ENCODE results near the gene RNF220.
"Not testable (repeated sequence)": the region's sequence is repeated elsewhere in the genome, so short reads cannot be mapped to it uniquely, and the experiment has no call there.

The RNF220 gene

DNA sequence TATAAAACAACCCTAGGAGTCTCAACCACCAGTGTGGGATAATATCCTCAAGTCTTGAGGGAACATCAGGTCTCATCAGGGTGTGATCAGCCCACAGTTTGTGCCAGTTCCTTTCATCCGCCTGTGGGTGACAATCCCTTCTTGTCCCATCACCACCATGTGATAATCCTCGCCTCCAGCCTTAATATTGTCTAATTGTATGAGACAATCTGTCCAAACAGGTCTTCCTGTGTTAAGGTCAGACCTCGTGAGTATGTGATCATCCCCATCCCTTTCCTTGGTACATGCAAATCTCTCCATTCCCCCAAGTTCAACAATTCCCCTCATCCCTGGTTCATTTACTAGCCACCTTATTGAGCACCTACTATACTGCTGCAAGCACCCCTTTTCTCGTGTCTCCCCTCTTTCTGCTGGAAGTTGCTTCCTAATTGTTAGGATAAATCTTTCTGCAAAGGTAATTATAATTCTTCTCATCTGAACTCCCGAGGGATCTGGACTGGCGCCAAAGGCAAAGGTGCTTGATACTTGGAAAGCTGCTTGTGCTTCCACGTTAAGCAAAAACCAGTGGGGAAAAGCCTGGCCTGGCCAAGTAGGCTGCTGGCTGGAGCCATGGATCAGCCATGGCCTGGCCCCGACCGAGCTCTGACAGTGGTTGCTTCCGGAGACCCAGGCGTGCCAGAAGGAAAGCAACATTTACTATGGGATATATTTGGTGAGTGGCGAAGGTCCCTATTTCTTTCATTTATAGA lies 92.5 kb downstream of the RNF220 start:
- DNase-seq: no peak

DNA sequence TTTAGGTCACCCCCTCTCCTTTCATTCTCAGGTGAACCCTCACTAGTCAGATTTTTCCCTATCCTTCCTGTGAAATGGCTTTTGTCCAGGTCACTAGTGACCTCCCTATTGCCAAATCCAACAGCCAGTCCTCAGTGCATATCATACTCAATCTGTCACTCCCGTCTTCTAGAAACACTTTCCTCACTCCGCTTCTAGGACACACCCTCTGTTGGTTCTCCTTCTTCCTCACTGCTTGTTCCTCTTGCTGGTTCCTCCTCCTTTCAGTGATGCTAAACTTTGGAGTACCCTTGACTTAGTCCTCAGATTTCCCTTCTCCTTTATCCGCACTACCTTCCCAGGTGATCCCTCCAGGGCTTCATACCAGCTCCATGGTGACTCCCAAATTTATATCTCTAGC lies 94.3 kb downstream of the RNF220 start:
- no peak for DNase-seq

- no peak for DNase-seq
Observed at GRCh38 chr1:44500181-44501046, 95.4 kb downstream of the RNF220 start.

DNA sequence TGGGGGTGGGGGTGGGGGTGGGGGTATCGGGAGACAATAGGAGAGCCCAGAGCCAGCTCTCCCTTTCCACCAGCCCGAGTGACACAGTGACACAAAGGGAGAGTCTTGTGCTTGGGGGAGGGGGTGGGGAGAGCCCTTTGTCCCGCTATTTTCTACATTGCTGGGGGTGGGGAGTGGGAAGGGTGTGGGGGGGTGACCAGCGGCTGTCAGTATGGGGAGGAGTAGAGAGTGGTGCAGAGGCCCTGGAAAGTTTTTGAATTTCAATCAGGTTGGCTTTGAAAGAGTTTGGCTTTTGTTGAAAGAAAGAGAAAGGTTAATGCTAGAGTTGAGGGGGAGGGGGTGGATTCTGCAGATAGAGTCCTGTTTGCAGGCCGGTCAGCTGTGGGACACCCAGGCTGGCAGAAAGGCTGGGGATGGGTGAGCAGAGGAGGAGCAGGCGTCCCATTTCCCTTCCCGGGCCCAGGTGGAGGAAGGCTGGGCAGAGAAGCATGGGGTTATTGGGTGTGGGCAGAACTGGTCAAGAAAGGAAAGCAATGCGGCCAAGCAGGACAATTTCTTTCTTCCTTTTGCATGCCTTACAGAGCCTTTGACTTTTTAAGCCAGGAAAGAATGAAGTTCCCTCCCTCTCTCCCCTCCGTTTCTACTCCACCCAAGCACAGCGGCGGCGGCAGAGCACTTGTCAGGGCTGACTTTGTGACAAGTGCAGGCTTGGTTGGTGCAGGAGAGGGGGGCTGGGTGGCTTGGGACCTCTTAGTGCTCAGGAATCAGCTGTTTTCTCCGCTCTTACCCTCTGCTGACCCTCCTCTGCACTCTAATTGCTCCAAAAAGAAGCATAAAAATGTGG lies 96.2 kb downstream of the RNF220 start:
- DNase-seq: peak; percentile 37

- DNase-seq: not testable (repeated sequence)
Observed at GRCh38 chr1:44502823-44503222, 97.8 kb downstream of the RNF220 start.

DNA sequence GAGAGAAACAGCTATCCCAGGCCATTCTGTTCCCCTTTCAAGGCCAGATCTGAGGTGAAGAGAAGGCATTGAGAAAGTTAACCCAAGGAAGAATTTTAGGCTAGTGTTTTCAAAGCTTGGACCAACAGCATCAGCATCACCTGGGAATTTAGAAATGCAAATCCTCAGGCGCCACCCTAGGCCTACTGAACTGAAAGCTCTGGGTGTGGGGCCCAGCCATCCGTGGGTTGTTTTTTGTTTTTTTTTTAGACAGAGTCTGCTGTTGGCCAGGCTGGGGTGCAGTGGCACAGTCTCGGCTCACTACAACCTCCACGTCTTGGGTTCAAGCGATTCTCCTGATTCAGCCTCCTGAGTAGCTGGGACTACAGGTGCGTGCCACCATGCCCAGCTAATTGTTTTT lies 98.6 kb downstream of the RNF220 start:
- no peak for DNase-seq

- peak; percentile 34 for DNase-seq
Observed at GRCh38 chr1:44505210-44505993, 100.3 kb downstream of the RNF220 start.

GRCh38 chr1:44507490-44508396 lies 102.7 kb downstream of the RNF220 start:
- no peak for DNase-seq

- DNase-seq: no peak
Observed at GRCh38 chr1:44508397-44508745, 103.3 kb downstream of the RNF220 start.

DNA sequence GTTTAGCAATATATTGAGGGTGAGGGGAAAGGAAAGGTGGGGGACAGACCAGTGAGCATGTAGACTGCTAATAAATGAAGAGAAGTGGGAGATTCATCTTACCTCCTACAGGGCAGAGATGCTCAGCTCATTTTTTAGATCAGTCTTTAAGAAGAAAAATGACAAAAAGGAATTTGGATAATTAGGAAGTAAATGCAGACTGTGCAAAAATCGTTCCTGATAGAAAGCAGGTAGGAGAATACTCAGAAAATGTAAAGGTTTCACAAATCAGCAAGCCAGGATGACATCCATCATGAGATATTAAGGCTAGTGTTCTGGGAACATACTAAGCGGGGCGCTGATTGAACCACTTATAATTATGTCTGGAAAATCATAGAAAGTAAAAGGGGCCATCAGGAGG lies 106.3 kb downstream of the RNF220 start:
- DNase-seq: no peak

DNA sequence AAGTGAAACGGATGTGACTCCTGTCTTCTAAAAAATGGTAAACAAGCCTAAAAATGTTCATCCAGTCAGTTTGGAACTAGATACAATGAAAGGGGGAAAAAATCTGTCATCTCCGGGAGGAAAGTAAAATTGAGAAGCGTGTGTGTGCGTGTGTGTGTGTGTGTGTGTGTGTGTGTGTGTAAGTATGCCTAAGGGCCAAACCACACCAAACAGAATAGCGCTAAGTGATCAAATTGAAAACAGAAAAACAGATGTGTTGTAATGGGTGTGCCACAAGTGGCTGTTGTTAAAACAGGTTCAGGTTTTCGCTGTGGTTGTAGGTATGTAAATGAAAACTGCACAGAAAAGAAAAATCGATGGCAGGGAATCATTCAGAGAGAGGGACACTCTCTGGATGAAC lies 106.7 kb downstream of the RNF220 start:
- DNase-seq: no peak

DNA sequence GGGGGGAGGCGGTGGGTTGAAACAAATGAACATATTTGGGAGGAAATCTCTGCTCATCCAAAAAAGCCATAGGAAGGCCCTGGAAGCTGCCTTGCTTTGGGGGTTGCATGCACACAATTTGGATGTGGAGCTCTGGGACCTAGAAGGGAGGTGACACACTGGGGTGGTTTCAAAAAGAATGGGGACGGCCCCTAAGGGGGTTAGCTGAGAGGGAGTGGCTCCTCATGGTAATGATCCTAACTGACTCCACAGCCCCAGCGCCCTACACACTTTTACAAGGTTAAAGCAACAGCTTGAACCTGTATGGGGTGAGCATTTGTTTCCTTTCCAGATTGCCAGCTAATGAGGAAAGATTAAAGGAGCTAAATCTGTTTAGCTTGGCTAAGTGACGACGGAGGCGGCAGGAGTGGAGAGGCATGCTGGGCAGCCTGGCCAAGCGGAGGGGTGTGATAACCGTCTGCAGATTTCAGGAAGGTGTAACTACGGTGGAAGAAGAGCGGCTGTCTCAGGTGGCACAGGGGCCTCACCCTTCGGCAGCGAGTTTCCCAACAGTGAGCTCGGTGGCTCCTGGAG lies 107.3 kb downstream of the RNF220 start:
- DNase-seq: no peak

DNA sequence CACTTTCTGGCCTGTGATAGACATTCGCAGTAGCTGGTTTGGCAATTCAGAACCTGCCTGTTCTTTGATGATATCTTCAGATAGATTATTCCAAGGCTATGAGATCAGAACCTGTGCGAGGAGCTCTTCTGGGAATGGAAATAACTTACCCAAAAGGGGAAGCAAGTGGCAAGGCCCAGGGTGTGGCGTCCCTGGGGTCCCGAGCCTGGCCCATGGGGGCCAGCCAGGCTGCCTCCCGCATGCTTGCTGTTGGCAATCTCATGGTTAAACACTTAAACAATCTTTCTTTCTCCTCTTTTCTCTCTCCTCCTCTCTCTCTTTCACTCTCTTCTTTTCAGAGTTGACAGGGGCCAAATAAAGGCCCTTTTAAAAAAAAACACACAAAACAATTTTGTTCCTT lies 108.1 kb downstream of the RNF220 start:
- DNase-seq: no peak

GRCh38 chr1:44514673-44515072 lies 109.6 kb downstream of the RNF220 start:
- DNase-seq: no peak

DNA sequence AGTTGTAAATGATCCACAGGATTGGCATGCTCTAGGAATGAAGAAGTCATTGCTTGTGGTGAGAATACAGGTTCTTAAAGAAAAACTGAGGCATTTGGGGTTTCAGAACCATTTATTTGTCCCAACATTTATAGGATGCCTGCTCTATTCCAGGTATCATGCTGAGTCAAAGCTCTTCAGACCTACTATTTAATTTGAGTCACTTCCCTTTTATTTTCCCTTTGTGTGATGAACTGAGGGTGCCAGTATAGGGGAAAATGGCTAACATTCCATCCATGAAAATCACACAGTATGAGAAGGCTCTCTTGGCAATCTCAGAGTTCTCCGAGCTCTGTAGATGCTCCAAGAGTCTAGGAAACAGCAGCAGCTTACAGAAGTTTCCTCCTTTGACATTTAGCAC lies 110.4 kb downstream of the RNF220 start:
- no peak for DNase-seq

DNA sequence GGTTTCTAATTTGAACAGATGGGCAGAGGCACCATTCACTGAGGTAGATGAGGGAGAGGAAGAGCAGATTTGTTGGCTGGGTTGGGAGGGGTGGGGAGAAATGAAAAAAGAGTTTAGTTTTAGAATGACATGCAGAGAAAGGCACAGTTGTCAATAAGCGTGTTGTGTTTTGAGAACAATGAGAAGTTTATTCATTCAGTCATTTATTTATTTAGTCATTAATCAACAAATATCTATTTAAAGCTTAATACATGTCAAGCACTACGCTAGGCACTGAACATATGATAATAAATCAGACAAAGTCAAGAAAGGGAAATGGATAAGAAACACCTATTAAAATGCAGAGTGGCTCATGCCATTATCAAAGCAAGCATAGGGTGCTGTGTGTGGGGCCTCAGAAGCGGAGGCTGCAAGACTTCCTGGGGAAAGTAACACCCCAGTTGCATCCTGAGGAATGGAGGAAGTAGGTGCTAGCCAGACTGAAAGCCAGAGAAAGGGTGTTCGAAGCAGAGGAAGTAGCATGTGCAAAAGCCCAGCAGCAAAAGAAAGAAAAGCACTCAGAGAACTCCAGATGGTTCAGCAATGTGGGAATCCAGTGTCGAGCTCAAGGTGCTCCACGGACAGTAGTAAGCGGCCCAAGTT lies 114.1 kb downstream of the RNF220 start:
- no peak for DNase-seq

- no peak for DNase-seq
Observed at GRCh38 chr1:44521378-44522080, 116.5 kb downstream of the RNF220 start.

DNA sequence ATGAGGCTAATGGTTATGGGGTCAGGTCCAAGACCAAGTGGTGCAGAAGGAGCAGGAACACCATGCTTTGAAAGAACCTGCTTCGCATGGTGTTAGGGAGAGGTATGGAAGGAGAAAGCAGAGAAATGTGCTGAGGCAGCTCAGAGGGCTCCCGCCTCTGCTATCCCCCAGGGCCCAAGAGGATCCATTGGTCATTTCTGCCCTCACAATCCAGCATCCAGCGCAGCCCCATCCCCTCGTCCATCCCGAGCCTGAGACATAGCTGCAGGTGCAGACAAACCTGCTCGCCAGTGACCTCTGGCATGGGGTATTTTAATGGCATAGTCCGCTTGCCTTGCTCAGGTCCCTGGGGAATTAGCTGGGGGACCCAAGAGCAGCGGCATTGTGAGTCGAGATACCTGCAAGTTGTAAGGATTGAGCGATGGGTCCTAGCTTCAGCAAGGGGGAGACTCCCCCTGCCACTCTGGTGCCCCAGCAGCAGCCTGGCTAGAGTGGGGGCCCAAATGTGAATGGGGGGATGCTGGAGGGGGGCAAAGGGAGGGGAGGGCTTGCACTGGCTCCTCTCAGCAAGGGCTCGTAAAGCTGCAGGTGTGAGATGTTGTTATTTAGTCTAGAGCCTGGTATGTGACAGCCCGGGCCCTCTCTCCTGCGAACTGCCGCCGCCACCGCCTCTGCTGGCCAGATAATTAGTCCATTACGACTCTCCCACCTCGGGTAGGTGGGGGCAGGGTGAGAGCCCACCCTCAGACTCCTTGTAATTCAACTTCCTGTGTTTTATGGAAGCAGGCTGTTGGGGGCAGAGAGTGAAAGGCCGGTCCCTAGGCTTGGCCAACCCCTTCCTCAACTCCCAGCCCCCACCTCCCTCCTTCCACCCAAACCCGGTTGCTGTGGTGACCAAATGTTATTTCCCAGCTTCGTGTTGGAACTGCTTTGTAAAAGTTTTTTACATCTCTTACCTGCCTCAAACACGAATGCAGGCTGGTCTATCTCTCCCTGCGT lies 118.8 kb downstream of the RNF220 start:
- no peak for DNase-seq

All from right hindlimb (tissue), 1 donor.